ENCODE measurements around the gene FBRSL1. TPM values are rescaled to one million over a fixed set of nuclear protein-coding genes. Genes with fewer than 3 reads are reported as not detected.
"Not testable (repeated sequence)": the region's sequence is repeated elsewhere in the genome, so short reads cannot be mapped to it uniquely, and the experiment has no call there.

The FBRSL1 gene
- polyA plus RNA-seq, 4 donors = 43.8 to 87.9 (median 51.9) TPM

DNA sequence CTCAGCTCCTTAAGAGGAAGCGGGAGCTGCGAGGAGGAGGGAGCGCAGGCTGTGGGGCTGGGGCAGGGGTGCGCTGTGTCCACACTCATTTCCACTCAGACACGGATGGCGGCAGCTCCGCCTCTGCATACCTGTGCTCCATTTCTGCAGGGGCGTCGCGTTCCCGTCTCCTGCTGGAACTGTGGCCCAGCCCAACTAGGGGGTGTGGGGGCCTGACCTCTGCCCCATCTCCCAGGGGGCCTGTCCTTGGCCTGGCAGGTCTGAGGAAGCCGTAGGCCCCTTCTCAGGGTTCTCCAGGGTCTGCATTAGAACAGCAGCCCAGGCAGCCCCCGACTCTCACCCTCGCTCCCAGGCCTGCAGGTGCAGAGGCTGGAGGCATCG lies 31.2 kb downstream of the FBRSL1 start:
- DNase-seq (ENCODE audit: low read depth in 4 of 4, low spot score in 3 of 4) = no peak

DNA sequence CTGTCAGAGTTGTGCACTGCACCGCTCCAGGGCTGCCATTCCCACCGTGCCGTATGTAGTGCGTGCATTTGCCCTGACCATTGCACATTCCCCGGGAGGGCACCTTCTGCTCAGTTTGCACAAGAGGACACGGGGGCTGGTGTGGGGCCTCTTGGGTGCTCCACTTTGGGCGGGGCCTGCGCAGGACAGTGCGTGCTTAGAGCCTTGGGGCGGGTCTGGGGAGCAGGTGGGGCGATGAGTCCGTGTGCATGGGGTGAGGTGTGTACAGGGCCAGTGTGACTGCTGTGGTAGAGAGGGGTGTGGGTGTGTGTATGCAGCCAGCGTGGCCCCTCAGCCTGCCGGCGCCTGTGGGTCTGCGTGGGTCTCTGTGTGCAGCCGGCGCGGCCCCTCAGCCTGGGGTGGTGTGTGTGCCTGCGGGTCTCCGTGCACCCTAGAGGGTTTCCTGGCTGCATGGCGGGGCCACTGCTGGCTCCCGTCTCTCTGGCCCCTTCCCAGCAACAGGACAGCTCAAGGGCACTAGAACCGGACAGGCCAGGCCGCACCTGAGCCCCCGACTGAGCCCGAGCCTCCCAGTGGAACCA lies 31.9 kb downstream of the FBRSL1 start:
- no peak for DNase-seq (ENCODE audit: low read depth in 4 of 4, low spot score in 3 of 4)

DNA sequence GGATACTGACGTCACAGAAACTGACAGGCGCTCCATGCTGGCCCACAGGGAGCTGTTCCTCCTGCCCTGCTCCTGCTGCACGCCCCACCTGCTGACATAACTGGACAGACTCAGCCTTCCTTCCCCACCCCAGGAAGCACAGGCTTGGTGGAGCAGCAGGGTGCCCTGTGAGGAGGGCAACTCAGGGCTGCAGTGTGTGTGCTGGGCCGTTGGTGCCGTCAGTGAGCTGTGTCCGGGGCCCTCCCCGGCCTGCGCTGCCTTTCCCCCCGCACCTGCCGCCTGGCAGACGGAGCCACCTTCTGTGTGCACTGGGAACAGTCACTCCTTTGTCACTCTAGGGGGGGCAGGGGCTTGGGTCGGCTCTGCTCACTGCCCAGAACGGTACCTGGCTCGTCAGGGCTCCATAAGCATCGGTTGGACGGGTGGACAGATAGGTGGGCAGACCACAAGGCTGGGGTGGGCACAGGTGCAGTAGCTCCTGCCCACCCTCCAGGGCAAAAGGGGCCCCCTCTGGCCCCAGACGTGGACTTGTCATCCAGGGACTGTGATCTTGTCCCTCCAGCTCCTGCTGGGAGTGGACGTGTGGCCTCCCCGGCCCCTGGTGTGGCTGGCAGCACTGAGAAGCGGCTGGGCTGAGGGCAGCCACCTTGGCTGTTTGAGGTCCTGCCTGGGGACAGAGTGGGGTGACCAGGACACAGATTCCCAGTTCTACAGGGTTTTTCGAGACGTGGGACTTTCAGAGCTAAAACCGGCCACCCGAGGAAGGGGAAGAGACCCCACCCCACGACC lies 32.8 kb downstream of the FBRSL1 start:
- DNase-seq (ENCODE audit: low read depth in 4 of 4, low spot score in 3 of 4) = no peak

DNA sequence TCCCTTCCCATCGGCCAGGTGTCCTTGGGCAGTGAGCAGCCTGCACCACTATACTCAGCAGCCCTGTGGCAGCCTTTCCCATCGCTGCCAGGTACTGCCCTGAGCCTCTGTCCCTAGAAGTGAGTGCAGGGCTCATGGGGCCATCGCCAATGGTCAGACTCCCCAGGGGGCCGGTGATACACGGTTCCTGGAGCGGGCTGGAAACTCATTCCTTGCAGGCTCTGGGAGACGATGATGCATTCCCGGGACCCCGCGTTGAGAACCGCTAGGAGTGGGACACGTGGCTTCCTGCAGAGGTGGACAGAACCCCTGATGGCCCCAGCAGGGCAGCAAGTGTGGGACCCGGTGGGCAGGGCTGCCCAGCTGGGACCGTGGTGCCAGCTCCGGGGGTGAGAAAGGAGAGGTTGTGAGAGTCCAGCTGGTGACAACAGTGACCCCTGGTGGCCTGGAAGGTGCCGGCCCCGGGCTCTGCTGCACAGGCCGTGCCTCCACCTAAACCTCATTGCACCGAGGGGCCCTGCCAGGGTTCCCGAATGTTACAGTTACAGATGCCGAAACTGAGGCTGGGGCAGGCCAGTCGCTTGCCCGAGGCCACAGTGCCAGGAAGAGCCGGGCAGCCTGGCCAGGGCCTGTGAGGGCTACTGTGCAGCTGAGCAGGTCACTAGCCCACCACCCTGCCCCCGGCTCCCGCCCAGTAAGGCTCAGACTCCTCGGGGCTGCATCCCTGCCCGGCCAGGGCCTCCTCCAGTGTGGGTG lies 33.8 kb downstream of the FBRSL1 start:
- no peak for DNase-seq (ENCODE audit: low read depth in 4 of 4, low spot score in 3 of 4)

DNA sequence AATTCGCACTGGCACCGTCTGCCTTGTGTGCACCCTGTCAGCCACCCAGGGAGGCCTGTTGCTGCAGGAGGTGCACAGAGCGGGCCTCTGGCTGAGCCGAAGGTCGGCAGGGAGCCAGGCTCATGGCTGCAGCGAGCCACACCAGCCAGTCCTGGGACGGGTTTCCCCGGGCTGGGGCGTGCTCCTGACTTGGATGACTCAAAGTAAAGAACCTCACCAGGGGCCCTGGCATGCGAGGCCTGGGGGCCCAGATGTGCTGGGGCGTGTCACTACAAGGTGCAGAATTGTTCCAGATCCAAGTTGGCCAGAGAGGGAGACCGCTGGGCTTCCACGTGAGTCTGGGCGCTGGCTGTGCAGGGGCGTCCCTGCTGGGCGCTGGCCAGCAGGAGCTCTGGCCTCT lies 34.5 kb downstream of the FBRSL1 start:
- DNase-seq (ENCODE audit: low read depth in 4 of 4, low spot score in 3 of 4) = no peak

DNA sequence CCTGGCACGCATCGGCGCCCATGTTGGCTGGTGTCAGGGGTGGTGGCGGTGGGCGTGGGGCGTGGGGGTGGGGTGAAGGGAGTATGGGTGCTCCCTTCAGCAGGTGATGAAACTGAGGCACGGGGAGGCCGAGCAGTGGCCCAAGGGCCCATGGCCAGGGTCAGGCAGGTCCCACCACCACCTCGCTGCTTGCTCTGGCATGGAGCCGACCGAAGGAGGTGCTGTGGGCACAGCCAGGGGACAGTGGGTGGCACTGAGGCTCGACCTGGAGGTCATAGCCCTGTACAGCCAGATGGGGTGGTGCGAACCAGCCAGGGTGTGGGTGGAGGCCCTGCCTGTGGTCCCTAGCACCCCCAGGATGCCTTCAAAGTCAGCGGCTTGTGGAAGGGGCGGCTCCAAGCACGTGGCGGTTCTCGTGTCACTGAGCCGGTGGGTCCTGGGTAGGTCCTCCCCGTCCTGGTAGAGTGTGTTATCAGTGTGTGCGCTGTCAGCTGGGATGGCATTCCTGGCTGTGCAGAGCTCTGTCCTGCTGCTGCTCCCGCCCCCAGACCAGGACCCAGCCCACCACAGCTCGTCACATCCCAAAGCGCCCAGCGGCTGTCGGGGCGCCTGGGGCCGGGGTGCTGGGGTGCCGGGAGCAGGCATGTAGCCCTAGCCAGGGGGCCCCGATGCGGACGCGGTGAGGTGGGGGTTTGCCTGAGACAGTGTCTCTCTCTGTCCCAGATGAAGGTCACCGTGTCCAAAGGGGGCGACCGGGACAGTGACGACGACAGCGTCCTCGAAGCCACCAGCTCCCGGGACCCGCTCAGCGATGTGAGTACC lies 35.3 kb downstream of the FBRSL1 start:
- DNase-seq (ENCODE audit: low read depth in 4 of 4, low spot score in 3 of 4) = no peak

DNA sequence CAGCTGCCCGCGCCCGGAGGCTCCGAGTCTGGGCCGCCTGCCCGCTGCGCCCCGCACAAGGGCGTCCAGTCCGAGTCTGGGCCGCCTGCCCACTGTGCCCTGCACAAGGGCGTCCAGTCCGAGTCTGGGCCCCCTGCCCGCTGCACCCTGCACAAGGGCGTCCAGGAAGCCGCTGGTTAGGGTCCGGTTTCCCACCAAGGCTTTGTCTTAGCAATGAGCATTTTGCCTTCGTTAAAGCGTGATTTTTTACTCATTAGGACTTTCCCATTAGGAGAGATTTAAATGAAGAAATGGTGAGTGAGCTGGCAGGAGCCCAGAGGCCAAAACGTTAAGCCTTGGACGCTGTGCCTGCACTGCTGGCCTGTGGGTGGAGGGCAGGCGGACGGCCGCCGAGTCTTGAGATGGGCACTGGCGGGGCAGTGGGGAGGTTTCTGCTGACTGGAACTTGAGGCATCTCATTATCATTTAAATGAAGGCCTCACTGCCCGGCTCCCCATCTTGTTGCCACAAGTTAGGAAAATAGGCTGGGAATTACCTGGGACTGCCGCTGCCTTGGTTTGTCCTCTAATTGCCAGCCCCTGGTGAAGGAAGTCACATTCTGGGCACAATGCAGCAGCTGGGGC lies 36.0 kb downstream of the FBRSL1 start:
- no peak for DNase-seq (ENCODE audit: low read depth in 4 of 4, low spot score in 3 of 4)

DNA sequence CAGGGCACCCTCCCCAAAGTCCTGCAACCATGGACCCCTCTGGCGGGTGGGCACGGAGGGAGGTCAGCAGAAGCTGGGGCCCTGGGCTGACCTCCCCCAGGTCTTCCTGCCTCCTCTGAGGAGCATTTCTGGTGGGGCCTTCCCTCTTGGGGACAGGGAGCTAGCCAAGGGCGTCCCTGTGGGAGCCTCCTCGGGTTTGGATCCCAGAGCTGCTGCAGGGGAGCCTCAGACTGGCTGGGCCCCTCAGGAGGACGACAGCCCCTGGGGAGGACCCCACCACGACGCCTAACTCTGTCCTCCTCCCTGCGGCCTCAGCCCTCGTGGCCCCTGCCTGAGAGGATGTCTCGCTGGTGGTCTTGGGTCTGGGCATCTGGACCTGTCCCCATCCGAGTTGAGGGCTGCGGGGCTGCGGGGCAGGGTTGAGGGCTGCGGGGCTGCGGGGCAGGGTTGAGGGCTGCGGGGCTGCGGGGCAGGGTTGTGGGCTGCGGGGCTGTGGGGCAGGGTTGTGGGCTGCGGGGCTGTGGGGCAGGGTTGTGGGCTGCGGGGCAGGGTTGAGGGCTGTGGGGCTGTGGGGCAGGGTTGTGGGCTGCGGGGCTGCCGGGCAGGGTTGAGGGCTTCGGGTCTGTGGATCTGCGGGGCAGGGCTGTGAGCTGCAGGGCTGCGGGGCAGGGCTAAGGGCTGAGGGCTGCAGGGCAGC lies 37.4 kb downstream of the FBRSL1 start:
- DNase-seq (ENCODE audit: low read depth in 4 of 4, low spot score in 3 of 4) = no peak

DNA sequence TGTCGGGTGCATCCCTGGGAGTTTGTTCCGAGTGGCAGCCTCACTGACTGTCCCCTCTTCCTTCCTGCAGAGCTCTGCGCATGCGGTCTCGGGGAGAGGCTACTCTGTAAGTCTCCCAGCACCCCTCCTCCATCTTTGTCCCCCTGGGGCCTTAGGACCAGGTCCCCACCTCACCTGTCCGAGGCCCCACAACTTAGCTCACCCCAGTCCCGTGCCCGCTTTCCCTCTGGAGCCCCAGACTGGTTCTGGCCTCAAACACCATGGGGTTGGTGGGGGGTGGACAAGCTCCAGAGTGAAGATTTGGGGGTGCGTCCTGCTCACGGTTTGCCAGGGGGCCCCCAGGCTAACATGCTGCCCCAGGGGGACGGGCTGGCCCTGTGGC lies 37.9 kb downstream of the FBRSL1 start:
- DNase-seq (ENCODE audit: low read depth in 4 of 4, low spot score in 3 of 4) = no peak

DNA sequence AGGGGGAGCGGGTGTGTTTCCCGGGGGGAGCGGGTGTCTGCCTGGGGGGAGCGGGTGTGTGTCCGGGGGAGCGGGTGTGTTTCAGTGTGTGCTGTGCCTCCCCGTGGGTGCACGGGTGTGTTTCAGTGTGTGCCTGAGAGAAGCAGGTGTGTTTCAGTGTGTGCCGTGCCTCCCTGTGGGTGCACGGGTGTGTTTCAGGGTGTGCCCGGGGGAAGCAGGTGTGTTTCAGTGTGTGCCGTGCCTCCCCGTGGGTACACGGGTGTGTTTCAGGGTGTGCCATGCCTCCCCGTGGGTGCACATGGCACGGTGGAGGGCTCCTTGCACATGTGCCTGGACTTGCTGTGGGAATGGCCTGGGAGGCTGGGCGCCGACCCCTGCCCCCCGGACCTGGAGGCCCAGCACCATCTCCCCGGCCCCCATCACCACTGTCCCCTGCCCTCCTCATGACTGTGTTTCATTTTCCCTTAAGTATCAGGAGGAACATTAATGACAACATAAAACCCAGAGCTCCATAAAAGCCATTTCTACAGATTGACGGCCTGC lies 38.7 kb downstream of the FBRSL1 start:
- no peak for DNase-seq (ENCODE audit: low read depth in 4 of 4, low spot score in 3 of 4)

DNA sequence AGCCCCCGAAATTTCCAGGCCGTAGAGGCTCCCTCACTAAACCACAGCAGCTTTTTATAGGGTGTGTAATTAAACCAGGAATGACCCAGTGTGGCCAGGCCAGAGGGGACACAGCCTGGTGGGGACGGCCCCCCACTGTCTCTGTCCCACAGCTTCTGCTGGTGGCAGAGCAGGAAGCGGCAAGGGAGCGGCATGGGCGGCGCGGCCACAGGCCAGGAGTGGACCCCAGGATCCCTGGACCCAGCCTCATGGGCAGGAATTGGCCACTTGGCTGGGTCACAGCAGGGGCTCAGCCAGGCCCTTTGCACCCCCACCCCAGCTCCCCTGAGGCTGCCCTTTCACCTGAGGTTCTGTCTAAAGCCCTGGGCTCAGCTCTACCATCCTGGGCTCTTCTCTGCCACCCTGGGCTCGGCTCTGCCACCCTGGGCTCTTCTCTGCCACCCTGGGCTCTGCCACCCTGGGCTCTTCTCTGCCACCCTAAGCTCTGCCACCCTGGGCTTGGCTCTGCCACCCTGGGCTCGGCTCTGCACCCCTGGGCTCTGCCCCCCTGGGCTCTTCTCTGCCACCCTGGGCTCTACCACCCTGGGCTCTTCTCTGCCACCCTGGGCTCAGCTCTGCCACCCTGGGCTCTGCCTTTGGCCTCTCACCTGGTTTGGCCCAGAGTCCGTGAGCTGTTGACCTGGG lies 39.3 kb downstream of the FBRSL1 start:
- no peak for DNase-seq (ENCODE audit: low read depth in 4 of 4, low spot score in 3 of 4)

DNA sequence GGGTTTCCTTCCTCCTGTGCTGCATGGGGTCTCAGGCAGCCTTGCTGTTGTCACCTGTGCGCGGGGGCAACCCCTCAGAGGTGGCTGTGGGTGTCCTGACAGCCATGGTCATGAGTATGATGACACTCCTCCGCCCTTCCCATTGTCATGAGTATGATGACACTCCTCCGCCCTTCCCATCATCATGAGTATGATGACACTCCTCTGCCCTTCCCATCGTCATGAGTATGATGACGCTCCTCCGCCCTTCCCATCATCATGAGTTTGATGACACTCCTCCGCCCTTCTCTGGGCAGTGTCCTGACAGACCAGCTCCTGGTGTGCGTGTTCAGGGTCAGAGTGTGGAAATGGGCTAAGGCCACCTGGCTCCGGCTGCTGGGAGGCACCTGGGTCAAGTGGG lies 40.0 kb downstream of the FBRSL1 start:
- DNase-seq (ENCODE audit: low read depth in 4 of 4, low spot score in 3 of 4) = no peak

DNA sequence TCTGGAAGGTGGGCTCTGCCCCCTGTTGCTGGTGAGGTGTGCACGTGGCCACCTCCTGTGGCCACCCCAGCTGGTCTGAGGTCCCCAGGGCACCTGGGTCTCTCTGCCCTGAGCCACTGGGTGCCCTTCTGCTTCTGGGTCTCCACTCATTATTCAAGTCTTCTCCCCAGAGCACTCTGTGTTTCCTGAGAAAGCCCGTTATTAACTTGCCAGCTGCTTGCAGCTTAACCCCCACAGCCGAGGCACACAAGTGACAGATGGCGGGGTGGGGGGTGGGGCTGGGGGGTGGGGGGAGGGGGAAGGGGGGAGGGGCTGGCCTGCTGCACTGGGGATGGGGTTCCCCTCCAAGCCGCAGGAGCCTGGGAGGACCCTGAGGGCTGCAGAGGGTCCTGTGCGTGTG lies 40.5 kb downstream of the FBRSL1 start:
- DNase-seq (ENCODE audit: low read depth in 4 of 4, low spot score in 3 of 4) = no peak

DNA sequence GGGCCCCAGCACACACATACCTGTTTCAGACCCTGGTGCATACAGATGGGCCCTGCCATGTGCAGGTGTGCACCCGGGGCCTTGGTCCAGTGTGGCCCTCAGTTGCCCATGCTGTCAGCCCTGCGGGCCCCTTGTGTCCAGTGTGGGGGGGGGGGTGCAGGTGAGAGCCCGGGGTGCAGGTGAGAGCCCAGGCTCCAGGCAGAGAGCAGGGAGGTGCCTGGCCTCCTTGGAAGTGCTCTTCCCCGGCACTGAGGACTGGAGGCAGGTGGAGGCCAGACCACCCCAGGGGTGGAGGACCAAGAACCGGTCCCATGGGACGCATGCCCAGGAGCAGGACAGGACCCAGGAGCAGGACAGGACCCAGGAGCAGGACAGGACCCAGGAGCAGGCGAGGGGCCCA lies 40.9 kb downstream of the FBRSL1 start:
- no peak for DNase-seq (ENCODE audit: low read depth in 4 of 4, low spot score in 3 of 4)

DNA sequence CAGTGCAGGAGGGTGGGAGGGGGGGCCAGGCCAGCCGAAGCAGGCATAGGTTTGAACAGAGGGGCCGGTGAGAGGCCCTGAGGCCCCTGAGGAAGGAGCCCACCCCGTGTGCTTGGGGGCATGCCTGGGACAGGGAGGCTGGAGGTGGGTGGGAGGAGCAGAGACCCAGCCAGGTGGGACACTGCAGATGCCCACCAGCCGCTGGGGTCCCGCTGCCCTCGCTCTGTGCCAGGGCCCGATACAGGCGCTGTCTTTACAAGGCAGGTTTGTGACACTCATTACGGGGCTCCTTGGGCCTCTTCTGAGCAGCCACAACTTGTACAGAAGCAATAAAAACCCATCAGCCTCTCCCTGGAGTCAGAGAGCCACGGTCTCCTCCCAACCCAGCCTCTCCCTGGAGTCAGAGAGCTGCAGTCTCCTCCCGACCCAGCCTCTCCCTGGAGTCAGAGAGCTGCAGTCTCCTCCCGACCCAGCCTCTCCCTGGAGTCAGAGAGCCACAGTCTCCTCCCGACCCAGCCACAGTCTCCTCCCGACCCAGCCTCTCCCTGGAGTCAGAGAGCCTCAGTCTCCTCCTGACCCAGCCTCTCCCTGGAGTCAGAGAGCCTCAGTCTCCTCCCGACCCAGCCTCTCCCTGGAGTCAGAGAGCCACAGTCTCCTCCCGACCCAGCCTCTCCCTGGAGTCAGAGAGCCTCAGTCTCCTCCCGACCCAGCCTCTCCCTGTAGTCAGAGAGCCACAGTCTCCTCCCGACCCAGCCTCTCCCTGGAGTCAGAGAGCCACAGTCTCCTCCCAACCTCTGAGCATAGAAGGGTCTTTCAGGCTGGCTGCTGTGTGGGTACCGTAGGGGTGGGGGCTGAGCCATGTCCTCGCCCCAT lies 43.0 kb downstream of the FBRSL1 start:
- DNase-seq (ENCODE audit: low read depth in 4 of 4, low spot score in 3 of 4) = not testable (repeated sequence)

DNA sequence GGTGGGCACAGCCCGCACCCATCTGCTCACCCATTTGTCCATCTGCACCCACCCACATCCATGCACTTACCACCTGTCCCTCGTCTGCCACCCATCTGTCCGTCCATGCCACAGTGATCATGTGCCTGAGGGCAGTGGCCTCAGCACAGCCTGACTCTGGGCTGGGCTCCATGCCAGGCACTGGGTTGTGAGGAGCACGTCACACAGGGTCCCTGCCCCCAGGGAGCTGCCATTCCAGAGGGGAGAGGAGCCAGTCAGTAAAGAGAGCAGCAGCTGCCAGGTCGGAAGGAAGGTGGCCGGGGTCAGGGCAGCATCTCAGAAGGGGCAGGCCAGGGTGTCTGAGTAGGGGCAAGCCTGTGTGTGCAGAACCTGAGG lies 43.6 kb downstream of the FBRSL1 start:
- no peak for DNase-seq (ENCODE audit: low read depth in 4 of 4, low spot score in 3 of 4)

DNA sequence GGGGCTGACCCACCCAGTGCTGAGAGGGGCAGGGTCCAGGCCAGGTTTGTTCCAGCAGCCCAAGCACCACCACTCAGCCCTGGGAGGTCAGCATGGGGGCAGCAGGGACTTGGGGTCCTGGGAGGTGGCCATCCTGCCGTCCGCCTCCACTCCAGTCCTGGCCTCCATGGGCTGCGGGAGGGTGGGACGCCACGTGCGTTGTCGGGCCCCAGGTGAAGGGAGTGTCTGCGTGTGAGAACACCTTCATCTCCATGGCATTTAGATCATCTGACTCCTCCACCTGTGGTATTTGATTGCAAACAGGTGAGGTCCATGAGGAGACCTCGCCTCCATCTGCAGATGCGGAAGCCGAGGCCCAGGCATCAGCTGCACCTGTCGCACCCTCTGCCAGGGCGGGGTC lies 44.1 kb downstream of the FBRSL1 start:
- DNase-seq (ENCODE audit: low read depth in 4 of 4, low spot score in 3 of 4) = no peak

DNA sequence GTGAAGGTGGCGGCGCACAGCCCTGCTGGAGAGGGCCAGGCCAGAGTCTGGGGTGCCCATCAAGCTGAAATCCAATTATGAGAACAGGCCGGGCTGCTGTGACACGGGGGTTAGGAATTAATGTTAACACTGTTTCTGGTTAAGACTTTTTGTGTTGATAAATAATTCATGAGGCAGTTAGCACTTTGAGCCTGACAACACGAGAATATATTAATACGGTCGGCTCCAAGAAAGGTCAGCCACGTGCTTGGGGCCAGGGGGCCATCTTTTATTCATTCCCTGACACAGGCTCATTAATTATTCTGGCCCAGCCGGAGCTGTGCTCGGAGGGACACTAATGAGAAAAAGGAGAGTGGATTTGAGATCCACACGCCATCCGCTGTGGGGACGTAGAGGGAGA lies 45.1 kb downstream of the FBRSL1 start:
- DNase-seq (ENCODE audit: low read depth in 4 of 4, low spot score in 3 of 4) = no peak
